NCI-H460 (cell line): Measurements from ENCODE around the gene STX8. TPM values are rescaled to one million over a fixed set of nuclear protein-coding genes. Genes with fewer than 3 reads are reported as not detected.
A peak's percentile ranks its signal among the peaks of the same experiment; 100 is the strongest.

ENCODE experiments used
- DNase-seq: peaks from one replicate; pipeline ENCODE4 v3.0.0-alpha.2; 2016; ENCODE audit warnings: low read depth; ENCODE audit errors: extremely low read depth
- total RNA-seq: library from RNA; depleted of rRNA; stranded (reverse); fragments of >200 nt; shearing (Covaris generic); gene quantifications from 2 replicates; pipeline ENCODE4 v1.2.3, GENCODE V29; 2014

The STX8 gene
- total RNA-seq, 1 experiment from 2014 or later: 108 TPM

DNA sequence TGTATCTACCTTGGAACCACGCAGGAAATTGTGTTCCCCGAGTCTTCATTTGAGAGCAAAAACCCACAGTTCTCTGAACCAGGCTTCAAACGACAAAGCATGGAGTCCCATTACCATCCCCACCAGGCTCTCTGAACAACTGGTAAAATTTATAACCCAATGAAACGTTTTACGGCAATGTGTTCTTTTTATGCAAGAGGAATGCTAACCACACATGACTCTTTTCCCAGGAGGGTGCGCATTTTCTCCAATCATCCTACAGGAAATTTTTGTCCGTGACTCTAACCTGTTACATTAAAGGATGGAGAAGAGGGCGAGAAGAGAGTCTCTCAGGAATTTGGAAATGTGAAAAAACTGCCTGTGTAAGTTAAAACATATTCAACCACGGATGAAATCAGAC, 17.8 kb downstream of the STX8 start:
- DNase-seq: no peak

DNA sequence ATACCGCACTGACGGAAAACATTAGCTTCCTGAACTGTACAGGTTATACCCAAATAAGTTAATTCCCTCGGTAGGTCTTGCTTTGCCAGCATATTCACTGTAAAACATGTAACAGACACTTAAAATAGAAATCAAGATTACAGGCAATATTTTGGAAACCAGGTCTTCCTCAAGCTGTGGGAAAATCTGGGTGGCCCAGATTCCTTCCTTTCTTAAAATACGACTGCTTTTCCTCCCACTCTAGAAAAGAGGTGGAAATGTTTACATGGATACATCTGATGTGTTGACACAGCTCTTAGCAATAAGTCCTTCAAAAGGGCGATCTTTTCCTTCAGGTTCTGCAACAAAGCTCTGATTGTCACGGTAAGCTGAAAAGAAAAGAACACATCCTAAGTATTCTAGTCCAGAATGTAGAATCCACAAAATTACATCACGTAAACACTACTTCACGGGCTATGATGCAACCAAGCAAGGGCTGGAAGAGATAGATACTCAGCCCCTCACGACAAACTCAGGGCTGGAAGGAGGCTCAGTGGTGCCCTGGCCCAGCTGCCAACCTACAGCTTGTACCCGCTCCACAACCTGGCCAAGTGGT, 18.4 kb downstream of the STX8 start:
- no peak for DNase-seq

DNA sequence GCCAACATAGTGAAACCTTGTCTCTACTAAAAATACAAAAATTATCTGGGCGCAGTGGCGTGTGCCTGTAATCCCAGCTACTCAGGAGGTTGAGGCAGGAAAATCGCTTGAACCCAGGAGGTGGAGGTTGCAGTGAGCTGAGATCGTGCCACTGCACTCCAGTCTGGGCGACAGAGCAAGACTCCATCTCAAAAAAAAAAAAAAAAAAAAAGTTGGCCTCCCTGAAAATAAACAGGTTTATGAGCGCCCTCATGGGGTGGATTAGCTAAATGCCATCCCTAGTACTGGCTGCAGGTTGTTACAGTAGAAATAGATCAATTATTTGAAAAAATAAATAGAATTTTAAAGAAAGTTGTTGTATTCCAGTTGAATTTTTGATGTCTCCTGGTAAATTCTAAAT, 20.9 kb downstream of the STX8 start:
- DNase-seq: peak; percentile 63

DNA sequence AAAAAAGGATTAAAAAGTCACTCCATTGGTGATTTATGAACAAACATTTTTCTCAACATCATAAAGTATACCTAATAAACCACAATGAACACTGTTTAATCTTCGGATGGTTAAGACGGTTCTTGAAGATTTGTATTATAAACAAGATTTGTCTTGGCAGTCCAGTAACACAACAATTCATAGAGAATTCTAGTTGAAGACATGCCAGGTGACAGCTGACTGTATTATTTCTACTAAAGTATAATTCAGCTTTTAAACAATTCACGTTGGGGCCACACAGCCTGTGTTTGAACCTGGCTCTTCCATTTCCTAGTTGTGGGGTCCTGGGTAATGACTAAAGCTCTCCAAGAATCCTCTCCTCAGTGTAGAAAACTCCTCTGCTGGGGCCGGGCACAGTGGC, 22.0 kb downstream of the STX8 start:
- DNase-seq: no peak

DNA sequence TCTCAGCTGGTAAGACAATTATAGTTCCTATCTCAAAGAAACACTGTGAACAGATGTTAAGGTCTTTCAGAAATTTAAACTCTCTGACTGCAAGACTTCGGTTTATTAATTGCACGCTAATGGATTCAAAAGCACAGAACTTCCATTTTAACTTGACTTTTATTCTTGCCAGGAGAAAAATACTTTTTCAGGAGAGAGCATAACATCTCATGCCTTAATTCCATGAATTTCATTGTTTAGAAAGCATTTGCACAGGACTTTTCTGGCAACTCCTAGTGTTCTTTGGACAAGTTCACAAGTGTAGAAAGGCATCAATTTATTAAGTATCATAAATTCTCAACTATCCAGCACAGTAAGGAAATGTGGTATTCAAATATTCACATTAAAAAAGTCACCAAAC, 22.4 kb downstream of the STX8 start:
- DNase-seq: no peak

GRCh38 chr17:9549215-9549614, 26.4 kb downstream of the STX8 start:
- DNase-seq: no peak

DNA sequence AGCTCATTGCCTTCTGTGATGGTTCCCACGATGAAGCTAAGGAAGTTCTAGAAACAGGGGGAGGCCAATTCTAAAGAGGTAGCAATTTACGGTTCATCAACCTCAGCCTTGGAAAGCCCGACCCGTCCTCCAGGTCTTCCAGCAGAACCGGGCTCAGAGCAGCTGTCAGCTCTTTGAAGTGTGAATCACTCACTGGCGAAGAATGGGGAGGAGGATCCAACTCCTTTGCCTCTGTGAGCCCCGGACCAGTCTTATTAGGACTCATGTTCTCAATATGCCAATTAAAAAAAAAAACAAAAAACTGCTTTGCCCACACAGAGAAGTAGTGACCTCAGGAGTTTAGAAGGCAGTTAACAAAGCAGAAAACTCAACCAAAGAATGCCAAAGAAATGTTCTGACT, 31.4 kb downstream of the STX8 start:
- no peak for DNase-seq

DNA sequence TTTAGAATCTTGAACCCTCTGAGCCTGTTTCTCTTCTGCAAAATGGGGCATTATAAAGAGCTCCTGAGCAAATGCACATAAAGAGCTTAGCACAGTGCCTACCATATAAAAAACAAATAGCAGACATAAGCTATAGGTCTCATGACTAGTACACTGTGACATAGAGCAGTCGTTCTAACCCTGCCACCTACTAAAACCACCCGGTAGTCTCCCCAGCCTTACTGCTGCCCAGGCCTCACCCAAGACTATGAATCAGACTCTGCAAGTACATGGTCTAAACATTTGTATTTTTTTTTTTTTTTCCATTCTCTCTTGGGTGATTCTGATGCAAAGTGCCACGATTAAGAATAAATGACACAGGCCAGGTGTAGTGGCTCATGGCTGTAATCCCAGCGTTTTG, 33.9 kb downstream of the STX8 start:
- DNase-seq: no peak

DNA sequence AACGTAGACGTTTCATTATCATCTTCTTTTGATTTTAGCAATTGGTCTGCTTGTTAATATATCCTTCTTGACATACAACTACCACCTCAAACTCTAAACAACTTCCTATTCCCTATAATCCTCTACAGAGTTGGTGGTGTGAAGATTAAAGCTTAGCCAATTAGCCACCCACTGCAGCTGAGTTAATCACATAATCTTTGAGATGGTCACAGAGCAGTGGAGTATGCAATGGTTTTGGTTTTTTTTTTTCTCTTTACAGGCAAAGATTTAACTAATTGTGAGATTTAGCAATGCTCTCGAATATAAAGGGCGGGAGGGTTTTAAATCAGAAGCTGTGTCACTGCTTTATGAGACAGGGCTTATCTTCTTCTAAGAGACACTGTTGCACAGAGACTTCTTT, 37.0 kb downstream of the STX8 start:
- DNase-seq: no peak

DNA sequence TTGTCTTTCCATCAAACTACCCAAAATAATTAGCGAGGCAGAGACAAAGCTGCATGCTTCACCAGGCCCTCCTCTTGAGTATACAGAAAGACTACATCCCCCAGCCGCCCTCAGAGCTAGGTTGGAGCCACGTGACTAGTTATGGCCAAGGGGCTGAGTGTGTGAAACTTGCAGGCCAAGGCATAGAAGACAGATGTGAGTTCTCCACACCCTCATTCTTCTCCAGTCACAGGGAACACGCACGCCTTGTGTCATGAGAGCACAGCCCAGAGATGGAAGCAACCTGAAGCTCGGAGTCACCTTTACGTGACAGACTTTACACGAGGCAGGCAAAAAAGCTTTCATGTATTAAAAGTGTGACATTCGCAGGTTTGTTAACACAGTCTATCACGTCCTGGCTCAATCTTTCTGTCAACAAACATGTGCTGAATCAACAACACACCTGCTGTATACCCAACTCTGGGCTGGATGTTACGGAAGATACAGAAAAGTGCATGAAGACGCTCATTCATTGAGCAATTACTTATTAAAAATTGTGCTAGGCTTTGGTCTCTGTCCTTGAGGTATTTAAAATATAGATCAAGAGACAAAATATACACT, 38.3 kb downstream of the STX8 start:
- DNase-seq: no peak

GRCh38 chr17:9536061-9536460, 39.6 kb downstream of the STX8 start:
- no peak for DNase-seq

DNA sequence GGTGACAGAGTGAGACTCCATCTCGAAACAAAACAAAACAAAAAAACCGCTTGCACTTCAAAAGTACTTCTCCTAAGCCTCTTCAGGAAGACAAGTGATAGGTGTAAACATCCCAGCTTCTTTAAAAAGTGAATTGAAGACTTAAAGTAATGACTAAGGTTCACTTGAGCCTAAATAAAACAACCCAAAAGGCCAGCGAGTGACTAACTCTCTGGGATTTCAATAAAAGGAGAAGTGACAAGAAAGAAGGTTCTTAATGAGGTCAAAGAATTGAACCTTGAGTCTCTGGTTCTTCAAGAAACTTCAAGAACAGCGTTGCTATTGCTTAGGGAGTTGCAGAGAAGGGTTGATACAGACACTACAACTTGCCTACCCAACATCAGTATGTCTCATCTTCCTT, 42.2 kb downstream of the STX8 start:
- DNase-seq: no peak

GRCh38 chr17:9532715-9533114, 42.9 kb downstream of the STX8 start:
- DNase-seq: no peak

DNA sequence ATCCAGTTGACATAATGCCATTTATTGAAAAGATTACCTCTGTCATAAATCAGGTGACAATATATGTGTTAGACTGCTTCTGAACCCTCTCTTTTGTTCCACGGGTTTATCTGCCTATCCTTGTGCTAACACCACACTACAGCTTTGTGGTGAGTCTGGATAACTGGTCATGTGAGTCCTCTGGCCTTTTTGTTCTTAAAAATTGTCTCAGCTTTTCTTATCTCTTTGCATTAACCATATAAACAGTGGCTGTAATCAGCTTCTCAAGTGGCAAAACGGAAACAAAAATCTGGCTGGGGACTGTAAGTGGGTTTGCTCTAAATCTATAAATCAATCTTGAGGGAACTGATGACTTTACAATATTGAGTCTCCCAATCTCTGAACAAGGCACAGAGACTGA, 44.6 kb downstream of the STX8 start:
- no peak for DNase-seq

- peak; percentile 18 for DNase-seq
These were observed 46.5 kb downstream of the STX8 start for GRCh38 chr17:9529033-9529700.

DNA sequence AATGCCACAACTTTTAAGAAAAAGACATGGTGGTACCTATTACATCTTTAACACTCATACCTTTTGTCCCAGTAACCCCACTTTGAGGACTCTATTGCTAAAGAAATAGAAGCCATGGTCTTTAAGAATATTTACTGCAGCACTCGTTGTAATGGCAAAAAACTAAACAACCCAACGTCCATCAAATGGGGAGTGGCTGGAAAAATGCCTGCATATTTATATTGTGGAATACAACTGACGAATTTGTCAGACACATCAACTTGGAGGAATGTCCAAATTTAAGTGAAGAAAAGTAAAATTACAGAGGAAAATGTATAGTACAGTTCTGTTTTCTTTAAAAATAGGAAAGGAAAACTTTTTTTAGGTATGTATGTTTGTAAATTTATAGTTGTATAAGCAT, 47.8 kb downstream of the STX8 start:
- no peak for DNase-seq

GRCh38 chr17:9522074-9522473, 53.5 kb downstream of the STX8 start:
- DNase-seq: peak; percentile 48

GRCh38 chr17:9521062-9521461, 54.6 kb downstream of the STX8 start:
- DNase-seq: no peak

- no peak for DNase-seq
These were observed 55.0 kb downstream of the STX8 start for GRCh38 chr17:9520649-9521048.

GRCh38 chr17:9519583-9520272, 55.9 kb downstream of the STX8 start:
- no peak for DNase-seq

GRCh38 chr17:9517396-9517795, 58.2 kb downstream of the STX8 start:
- DNase-seq: no peak

DNA sequence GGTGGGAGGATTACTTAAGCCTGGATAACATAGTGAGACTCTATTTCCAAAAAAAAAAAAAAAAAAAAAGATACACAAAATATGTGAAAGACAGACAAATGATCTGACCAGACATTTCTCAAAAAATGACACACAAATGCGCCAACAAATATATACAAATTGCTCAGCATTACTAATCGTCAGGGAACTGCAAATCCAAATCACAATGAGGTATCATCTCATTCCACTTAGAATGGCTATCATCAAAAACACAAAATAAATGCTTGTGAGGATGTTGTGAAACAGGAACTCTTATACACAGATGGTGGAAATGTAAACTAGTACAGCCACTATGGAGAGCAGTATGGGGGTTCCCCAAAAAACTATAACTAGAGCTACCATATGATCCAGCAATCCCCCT, 62.4 kb downstream of the STX8 start:
- DNase-seq: no peak
